Hematopoietic multipotent progenitor cell treated with erythropoietin and hydrocortisone succinate and interleukin-3 and kit ligand, for 6 days (in vitro differentiated cells): ENCODE measurements around the gene ESPNL.

Source experiments
- DNase-seq: peaks from one replicate; pipeline ENCODE4 v3.0.0-alpha.2; 2015

Gene ESPNL

DNA sequence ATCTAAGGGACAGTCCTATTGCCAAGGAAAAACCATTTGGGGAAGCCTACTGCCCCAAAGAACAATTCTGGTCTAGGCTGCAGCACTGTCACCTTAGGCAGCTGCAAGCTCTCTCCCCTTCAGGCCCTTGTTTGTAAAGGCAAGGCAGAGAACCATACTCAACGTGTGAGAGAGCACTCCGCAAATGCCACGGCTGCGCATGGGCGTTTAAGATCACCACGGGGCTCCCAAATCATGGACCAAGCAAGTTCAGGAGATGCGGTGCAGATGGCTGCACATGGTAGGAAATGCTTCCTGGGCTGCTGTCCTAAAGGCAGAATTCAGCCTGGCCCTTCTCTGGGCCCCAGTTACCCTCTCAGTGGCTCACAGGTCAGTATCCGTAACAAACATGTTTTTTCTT, 74.2 kb downstream of the ESPNL start:
- no peak for DNase-seq

GRCh38 chr2:238174701-238175100, 74.6 kb downstream of the ESPNL start:
- DNase-seq: no peak

- peak; percentile 72 for DNase-seq
These were observed 76.5 kb downstream of the ESPNL start for GRCh38 chr2:238176613-238177012.

DNA sequence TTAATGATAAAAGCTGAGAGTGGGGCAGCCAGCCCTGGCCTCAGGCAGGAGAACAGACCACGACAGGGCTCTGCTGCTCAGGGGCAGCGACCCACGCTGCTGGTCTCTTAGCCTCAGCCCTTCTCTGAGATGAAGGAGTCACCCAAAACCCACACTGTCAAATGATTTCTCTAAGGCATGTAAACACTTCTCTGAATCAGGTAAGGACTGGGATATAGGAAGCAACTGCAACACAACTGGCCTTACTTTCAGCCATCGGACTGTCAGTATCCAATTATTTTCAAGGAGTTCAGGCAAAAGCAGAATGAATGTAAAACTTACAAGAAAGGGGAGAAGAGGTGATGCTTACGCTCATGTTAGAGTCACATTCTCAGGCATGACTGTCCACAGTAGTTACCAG, 80.4 kb downstream of the ESPNL start:
- no peak for DNase-seq

GRCh38 chr2:238182362-238182761, 82.2 kb downstream of the ESPNL start:
- DNase-seq: no peak
